GM12874 (cell line): Measurements from ENCODE around the gene UBQLN4.

ENCODE experiments used
- TF ChIP-seq, protein P1 (sequence below): IDR thresholded peaks from 2 replicates; pipeline ENCODE4 v1.5.1; 2011; ENCODE audit warnings: low read depth, mild to moderate bottlenecking, control low read depth, low read length, moderate library complexity; ENCODE audit not compliant: insufficient read depth

UBQLN4 gene

DNA sequence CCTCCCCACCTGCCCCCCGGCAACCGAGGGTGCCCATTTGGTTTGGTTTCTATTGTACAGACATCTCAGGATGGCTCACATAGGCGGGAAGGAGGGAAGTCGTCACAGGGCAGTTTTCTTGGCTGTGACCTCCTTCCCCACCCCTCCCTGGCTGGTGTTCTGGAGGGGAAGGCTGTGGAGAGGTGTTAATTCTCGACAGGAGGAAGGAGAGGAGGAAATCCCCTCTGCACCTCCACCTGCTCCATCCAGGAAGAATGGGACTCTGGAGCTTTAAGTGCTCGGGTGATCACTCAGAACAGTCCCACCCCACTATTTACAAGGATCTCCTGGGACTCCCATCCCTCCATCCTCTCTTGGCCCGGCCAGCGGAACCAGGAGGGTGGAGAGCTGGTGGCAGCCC lies 21.1 kb upstream of the UBQLN4 start:
- TF ChIP-seq, protein P1, sequence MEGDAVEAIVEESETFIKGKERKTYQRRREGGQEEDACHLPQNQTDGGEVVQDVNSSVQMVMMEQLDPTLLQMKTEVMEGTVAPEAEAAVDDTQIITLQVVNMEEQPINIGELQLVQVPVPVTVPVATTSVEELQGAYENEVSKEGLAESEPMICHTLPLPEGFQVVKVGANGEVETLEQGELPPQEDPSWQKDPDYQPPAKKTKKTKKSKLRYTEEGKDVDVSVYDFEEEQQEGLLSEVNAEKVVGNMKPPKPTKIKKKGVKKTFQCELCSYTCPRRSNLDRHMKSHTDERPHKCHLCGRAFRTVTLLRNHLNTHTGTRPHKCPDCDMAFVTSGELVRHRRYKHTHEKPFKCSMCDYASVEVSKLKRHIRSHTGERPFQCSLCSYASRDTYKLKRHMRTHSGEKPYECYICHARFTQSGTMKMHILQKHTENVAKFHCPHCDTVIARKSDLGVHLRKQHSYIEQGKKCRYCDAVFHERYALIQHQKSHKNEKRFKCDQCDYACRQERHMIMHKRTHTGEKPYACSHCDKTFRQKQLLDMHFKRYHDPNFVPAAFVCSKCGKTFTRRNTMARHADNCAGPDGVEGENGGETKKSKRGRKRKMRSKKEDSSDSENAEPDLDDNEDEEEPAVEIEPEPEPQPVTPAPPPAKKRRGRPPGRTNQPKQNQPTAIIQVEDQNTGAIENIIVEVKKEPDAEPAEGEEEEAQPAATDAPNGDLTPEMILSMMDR = no peak

- TF ChIP-seq, protein P1 = no peak
Observed at GRCh38 chr1:156073740-156074139, 20.1 kb upstream of the UBQLN4 start.

DNA sequence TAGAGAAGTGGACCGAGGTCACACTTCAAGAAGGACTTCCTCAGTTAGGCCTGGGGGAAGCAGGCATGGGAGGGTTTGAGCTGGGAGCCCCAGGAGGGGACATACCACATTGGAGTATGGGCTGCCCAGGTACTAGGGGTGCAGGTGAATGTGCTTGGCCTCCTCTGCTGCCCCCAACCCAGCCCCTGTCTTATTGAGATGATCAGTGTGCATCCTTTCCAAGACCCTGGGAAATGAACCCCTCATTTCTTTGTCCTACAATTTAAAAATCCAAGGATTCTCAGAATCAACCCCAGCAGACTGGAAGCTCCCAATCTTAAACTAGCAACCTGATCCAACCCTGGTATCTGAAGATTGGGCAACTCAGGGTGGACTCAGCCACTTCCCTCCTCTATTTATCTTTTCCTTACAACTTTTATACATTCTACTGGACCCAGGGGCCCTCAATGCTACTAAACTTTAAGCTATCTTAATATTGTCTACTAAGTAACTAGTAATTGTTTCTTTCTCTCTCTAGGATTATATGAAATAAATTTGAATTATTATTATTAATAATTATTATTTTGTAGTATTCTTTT lies 19.6 kb upstream of the UBQLN4 start:
- TF ChIP-seq, protein P1 = no peak

DNA sequence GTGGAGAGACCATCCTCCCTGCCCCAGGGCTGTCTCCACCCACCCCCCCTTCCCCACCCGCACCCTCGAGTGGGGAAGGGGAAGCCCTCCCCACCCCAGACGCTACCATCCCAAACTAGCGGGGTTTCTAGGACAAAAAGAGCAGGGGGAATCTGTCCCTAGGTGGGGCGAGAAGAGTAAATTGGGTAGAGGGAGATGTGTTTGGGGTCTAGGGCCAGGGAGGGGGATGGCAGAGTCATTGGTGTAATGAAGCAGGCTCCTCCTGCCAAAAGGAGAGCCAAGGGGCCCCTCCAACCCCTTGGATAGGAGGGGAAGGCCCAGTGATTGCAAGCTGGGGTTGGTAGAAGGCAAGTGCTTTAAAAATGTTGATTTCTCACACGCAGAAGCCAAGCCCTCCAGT lies 18.7 kb upstream of the UBQLN4 start:
- TF ChIP-seq, protein P1 = no peak

GRCh38 chr1:156070548-156070947 lies 16.9 kb upstream of the UBQLN4 start:
- TF ChIP-seq, protein P1 = no peak

DNA sequence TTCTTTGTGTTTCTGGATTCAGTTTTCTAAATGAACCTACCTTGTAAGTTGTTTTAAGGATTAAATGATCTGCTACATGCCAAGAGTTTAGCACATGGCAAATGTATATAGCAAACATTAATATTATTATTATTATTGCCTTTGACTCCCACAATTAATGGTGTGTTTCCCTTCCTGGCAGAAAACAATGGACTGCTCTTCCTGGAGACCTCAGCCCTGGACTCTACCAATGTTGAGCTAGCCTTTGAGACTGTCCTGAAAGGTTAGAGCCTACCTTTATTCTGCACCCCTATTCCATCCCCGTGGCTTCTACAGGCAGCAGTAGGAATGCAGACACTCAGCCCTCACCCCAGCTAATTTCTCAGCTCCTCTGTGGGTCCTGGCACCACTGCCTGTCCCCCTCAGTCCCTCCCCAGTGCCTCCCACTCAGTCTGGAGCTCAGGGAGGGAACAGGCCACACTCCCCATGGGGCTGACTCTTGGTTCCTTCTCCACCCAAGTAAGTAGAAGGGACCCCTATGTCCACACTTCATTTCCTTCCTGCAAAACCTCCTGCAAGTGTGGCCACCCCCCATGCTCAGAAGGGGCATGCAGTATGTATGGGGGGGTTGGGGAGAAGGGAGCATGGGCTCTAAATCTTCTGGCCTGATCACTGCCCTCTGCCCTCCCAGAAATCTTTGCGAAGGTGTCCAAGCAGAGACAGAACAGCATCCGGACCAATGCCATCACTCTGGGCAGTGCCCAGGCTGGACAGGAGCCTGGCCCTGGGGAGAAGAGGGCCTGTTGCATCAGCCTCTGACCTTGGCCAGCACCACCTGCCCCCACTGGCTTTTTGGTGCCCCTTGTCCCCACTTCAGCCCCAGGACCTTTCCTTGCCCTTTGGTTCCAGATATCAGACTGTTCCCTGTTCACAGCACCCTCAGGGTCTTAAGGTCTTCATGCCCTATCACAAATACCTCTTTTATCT lies 16.2 kb upstream of the UBQLN4 start:
- TF ChIP-seq, protein P1 = no peak

DNA sequence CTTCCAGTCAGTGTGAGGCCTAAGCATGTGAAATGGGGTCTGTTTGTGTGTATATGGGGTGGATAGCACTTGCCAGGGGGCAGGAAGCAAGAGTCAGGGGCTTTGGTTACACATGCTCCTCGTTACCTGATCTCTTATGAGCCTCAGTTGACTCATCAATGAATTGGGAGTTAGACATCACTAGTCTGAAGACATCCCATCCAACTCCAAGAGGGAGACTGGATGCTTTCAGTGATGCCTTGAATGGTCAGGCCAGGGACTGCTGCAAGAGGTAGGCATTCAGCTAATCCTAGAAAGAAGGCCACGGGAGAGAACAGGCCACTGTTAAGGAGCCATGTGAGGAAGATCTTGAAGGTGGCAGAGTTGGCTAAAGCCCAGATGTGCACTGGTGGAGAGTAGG lies 13.7 kb upstream of the UBQLN4 start:
- TF ChIP-seq, protein P1 = no peak
